Measurements from ENCODE around the gene NELFB.

Gene NELFB

DNA sequence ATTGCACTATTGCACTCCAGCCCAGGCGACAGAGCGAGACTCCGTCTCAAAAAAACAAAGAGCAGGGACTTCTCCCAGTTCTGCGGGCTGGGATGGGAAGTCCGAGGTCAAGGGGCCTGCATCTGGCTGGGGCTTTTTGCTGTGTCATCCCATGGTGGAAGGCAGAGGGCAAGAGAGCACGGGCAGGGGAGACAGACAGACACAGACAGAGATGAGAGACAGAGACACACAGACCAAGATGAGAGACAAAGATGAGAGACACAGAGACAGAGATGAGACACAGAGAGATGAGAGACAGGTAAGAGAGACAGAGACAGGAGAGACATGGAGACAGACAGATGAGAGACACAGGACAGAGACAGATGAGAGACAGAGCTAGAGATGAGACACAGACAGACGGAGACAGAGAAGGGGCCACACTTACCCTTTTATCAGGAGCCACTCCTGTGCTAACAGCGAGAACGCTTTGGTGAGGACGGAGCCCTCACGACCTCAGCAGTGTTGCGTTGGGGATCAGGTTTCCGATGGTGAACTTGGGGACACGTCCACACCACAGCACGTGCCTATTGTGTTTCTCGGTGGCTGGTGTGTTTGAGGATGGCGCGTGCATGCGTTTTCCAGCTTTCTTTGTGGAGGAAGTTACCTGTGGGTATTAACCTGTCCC, 13.5 kb downstream of the NELFB start:
- no peak for DNase-seq (ENCODE audit: low read depth)

DNA sequence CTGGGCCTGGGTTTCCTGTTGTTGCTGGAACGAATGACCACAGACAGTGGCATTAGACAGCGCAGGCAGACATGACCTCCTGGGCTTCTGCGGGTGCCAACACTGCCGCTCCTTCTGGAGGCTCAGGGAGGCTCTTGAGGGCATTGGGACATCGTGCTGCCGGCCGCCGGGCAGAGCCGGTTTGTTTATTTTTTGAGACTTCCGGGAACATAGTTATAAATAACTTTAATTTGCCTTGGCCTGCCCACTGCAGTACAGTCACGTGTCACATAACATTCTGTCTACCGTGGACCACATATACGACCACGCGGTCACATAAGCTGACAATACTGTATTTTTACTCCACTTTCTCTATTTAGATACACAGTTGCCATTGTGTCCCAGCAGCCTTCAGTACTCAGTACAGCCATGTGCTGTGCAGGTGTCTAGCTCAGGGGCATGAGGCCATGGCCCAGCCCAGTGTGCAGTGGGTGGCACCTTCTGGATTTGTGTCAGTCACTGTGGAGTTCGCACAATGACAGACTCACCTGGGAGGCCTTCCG, 14.2 kb downstream of the NELFB start:
- DNase-seq (ENCODE audit: low read depth) = peak; percentile 21

- no peak for DNase-seq (ENCODE audit: low read depth)
Observed at GRCh38 chr9:137270929-137271695, 16.0 kb downstream of the NELFB start.

GRCh38 chr9:137271696-137272076, 16.6 kb downstream of the NELFB start:
- DNase-seq (ENCODE audit: low read depth) = no peak

DNA sequence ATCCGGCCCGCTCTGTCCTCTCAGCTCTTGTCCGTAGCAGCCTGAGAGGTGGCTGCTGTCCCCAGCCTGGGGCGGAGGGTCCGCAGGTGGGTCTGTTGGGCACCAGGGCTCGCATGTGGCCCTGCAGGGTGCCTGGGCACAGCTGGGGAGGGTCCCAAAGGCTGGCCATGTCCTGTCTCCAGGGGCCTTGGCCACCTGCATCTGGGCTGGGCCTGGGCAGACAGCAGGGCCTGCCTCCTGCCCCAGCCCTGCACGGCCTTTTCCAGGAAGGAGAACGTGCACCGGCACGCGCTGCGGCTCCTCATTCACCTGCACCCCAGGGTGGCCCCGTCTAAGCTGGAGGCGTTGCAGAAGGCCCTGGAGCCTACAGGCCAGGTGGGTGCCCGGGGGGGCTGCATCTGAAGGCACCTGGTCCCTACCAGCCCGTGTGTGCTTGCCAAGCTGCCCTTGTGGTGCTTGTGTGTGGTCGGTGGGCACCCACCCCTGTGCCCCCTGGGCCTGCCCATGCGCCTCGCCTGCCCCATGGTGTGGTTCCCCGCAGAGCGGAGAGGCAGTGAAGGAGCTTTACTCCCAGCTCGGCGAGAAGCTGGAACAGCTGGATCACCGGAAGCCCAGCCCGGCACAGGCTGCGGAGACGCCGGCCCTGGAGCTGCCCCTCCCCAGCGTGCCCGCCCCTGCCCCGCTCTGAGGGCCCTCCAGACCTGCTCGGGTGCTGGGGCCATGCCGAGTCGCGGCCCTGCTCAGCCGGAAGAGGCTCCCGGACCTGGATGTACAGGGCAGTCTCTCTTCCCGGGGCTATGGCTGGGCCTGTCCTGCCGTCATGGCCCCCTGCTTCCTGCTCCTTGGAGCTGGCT, 17.3 kb downstream of the NELFB start:
- DNase-seq (ENCODE audit: low read depth) = no peak

GRCh38 chr9:137273095-137273490, 18.0 kb downstream of the NELFB start:
- DNase-seq (ENCODE audit: low read depth) = no peak

DNA sequence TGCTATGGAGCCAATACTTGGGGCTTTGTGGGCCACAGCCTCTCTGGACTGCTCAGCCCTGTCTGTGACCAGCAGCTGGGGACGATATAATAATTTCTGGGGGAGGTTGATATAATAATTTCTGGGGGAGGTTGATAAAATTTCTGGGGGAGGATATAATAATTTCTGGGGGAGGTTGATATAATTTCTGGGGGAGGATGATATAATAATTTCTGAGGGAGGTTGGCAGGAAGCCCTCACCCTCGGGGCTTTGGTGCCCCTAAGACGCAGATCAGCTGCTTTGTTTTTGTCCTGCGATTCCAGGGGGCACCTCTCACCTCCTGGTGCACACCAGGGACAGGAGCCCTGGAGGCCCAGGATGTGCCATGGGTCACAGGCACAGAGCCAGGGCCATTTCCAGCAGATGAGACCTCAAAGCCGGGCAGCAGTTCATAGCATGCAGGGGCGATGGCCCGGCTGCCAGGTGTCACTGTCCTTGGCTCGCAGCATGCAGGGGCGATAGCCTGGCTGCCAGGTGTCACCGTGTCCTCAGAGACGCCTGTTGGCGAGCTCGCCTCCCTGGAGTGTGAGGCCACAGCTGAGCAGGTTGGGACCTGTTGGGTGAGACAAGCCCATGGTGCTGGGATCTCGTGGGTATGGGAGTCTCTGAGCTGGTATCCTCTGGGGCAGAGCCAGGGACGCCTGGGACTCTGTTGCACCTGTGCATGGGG, 18.6 kb downstream of the NELFB start:
- no peak for DNase-seq (ENCODE audit: low read depth)

DNA sequence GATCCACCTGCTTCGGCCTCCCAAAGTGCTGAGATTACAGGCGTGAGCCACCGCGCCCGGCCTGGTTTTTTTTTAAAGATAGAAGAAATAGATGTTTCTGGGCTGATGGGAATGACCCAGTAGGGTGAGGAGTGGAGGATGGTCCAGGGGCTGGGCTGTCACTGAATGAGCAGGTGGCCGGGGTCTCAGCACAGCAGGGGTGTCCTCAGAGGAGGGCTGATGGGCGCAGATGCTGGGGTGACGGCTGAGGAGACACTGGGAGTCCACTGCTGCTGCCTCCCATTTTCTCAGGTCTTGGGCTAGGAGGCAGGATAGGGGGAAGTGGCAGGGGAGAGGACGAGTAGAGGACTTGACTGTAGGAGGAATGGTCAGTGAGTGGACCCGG, 20.1 kb downstream of the NELFB start:
- DNase-seq (ENCODE audit: low read depth) = no peak

- no peak for DNase-seq (ENCODE audit: low read depth)
Observed at GRCh38 chr9:137275588-137276472, 20.7 kb downstream of the NELFB start.

DNA sequence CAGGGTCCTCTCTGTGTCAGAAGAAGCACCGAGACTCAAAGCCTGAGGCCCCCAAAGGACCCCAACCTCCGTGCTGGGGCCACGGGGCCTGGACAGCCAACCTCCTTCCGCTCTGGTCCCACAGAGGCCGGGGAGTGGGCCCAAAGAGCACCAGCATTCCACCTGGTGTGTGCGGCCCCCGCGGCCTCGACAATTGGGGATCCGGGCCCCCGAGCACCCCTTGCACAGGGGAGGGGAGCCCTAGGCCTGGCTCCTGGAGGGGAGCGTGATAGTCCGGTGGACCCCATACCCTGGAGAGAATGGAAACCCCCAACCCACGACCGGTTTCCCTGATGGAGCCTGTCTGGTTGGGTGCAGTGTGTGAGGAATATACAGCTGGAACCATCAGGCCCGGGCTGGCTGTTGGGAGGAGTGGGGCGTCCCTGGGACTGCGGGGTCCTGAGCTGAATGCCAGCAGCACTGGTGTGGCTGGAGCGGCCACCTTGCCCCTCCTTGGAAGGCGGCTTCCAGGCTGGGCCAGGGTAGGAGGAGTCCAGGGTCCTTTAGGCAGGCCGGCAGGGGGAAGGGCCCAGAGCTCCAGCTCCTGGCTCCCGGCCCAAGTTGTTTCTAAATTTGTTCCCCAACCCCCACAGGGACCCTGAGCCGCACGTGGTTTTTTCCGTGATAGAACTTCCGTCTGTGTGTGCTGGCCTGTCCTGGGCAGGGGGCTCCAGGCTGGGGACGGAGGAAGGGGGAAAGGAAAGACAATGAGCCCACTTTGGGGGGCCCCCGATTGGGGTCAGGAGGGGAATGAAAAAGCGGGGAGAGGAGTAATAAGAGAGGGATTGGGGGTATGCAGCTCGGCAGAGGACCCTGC, 21.6 kb downstream of the NELFB start:
- no peak for DNase-seq (ENCODE audit: low read depth)

GRCh38 chr9:137277329-137278041, 22.4 kb downstream of the NELFB start, which contains the start of gene TOR4A:
TSS of gene TOR4A (plus strand) at chr9:137277726. CDS start at chr9:137278690, 964 bp downstream.
- peak; percentile 77 for DNase-seq (ENCODE audit: low read depth)

GRCh38 chr9:137278061-137278701, 23.1 kb downstream of the NELFB start:
- no peak for DNase-seq (ENCODE audit: low read depth)

- DNase-seq (ENCODE audit: low read depth) = no peak
Observed at GRCh38 chr9:137278721-137279711, 23.9 kb downstream of the NELFB start.

GRCh38 chr9:137279741-137280473, 24.8 kb downstream of the NELFB start:
- no peak for DNase-seq (ENCODE audit: low read depth)

GRCh38 chr9:137280474-137281344, 25.6 kb downstream of the NELFB start:
- no peak for DNase-seq (ENCODE audit: low read depth)

Data from amniotic epithelial cell (primary cell).